Progenitor cell of endocrine pancreas (in vitro differentiated cells): ENCODE data around the gene ROBO2. TPM values are rescaled to one million over a fixed set of nuclear protein-coding genes. Genes with fewer than 3 reads are reported as not detected.

ENCODE experiments used
- DNase-seq: peaks from one replicate; pipeline ENCODE4 v3.0.0; 2021; ENCODE audit warnings: low spot score; ENCODE audit not compliant: unreplicated experiment
- H3K27ac Mint-ChIP-seq: 2 replicates; pipeline ENCODE4 v1.8.0; 2021; ENCODE audit warnings: mild to moderate bottlenecking, moderate library complexity, mixed read lengths
- H3K27me3 Mint-ChIP-seq: 2 replicates; pipeline ENCODE4 v1.8.0; 2021; ENCODE audit warnings: mixed read lengths
- H3K36me3 Mint-ChIP-seq: 2 replicates; pipeline ENCODE4 v1.8.0; 2022; ENCODE audit warnings: mixed read lengths; ENCODE audit not compliant: insufficient read depth
- H3K4me1 Mint-ChIP-seq: 2 replicates; pipeline ENCODE4 v1.8.0; 2021; ENCODE audit warnings: low read depth, mixed read lengths
- H3K4me3 Mint-ChIP-seq: 2 replicates; pipeline ENCODE4 v1.8.0; 2021; ENCODE audit warnings: low read depth, mild to moderate bottlenecking, moderate library complexity, mixed read lengths
- H3K9me3 Mint-ChIP-seq: 2 replicates; pipeline ENCODE4 v1.8.0; 2021; ENCODE audit warnings: low read depth, mixed read lengths
- CTCF ChIP-seq: fragments of 200-600 bp; sonication (generic); IDR thresholded peaks from one replicate; pipeline ENCODE4 v1.5.0; 2021; ENCODE audit warnings: antibody characterized with exemption, mild to moderate bottlenecking; ENCODE audit not compliant: unreplicated experiment
- total RNA-seq: library from RNA; stranded (reverse); gene quantifications from 2 replicates; pipeline ENCODE4 v1.2.1, GENCODE V29; 2021

Gene ROBO2
- total RNA-seq, 1 donor from 2014 or later: 75.2 TPM

- no peaks in the 10 kb centered on the region for H3K27me3 Mint-ChIP-seq
- peaks cover 4% of the 10 kb centered on the region for H3K36me3 Mint-ChIP-seq
- TF ChIP-seq CTCF: no peak
- H3K27ac Mint-ChIP-seq: no peak overlapping the region
- H3K4me3 Mint-ChIP-seq: no peak overlapping the region
- DNase-seq: no peak
- H3K4me1 Mint-ChIP-seq: peaks cover 14% of the 10 kb centered on the region
- H3K9me3 Mint-ChIP-seq: no peaks in the 10 kb centered on the region
Observed at GRCh38 chr3:77436908-77437307, 397.0 kb downstream of the ROBO2 start.

- TF ChIP-seq CTCF: no peak
- Mint-ChIP-seq H3K9me3 (no peaks in the 10 kb centered on the region), H3K36me3 (no peaks in the 10 kb centered on the region), H3K4me3 (no peak overlapping the region), H3K27ac (no peak overlapping the region), H3K27me3 (no peaks in the 10 kb centered on the region), H3K4me1 (no peaks in the 10 kb centered on the region)
- no peak for DNase-seq
Observed at GRCh38 chr3:77446084-77446483, 406.2 kb downstream of the ROBO2 start.

- Mint-ChIP-seq H3K4me3 (no peak overlapping the region), H3K27ac (no peak overlapping the region), H3K9me3 (no peaks in the 10 kb centered on the region), H3K4me1 (no peaks in the 10 kb centered on the region), H3K36me3 (no peaks in the 10 kb centered on the region), H3K27me3 (no peaks in the 10 kb centered on the region)
- DNase-seq: no peak
- no peak for TF ChIP-seq CTCF
Observed at GRCh38 chr3:77446761-77447160, 406.9 kb downstream of the ROBO2 start.

GRCh38 chr3:77449459-77450350 lies 409.8 kb downstream of the ROBO2 start:
- TF ChIP-seq CTCF: no peak
- Mint-ChIP-seq H3K4me1 (no peaks in the 10 kb centered on the region), H3K4me3 (no peak overlapping the region), H3K9me3 (no peaks in the 10 kb centered on the region), H3K27ac (no peak overlapping the region), H3K36me3 (peaks cover 3% of the 10 kb centered on the region), H3K27me3 (no peaks in the 10 kb centered on the region)
- DNase-seq: no peak

- Mint-ChIP-seq H3K27me3 (no peaks in the 10 kb centered on the region), H3K27ac (no peak overlapping the region), H3K4me1 (peaks cover 4% of the 10 kb centered on the region), H3K36me3 (peaks cover 5% of the 10 kb centered on the region), H3K9me3 (peaks cover 4% of the 10 kb centered on the region), H3K4me3 (no peak overlapping the region)
- no peak for TF ChIP-seq CTCF
- no peak for DNase-seq
Observed at GRCh38 chr3:77456431-77456830, 416.5 kb downstream of the ROBO2 start.
